OCI-LY7 (cell line): ENCODE data around the gene CCDC178. TPM values are rescaled to one million over a fixed set of nuclear protein-coding genes. Genes with fewer than 3 reads are reported as not detected.
A peak's percentile ranks its signal among the peaks of the same experiment; 100 is the strongest.

Experiments used
- BruUV-seq: library from RNA; stranded (reverse); fragments of 400-500 nt; replicated peaks from 2 replicates; lab custom pipeline; 2021; lab: Mats Ljungman, UMichigan
- CTCF ChIA-PET: fragments of 300-600 bp; sonication (Branson Sonifier 250); formaldehyde crosslinking; loops from one replicate; lab custom pipeline; 2022; ENCODE audit warnings: antibody characterized with exemption; ENCODE audit not compliant: unreplicated experiment; lab: Charles Lee
- POLR2A ChIA-PET: fragments of 300-600 bp; sonication (Branson Sonifier 250); formaldehyde crosslinking; loops from one replicate; lab custom pipeline; 2022; ENCODE audit warnings: antibody characterized with exemption; lab: Charles Lee
- DNase-seq: peaks from one replicate; pipeline ENCODE4 v3.0.0-alpha.2; 2015; ENCODE audit warnings: low spot score
- H2AFZ ChIP-seq: fragments of 200-600 bp; sonication (generic), shearing (Covaris generic); 2 replicates; pipeline ENCODE4 v1.6.1; 2014; ENCODE audit warnings: mild to moderate bottlenecking, antibody characterized with exemption, low read length, moderate library complexity
- H3K27ac ChIP-seq: fragments of 200-600 bp; sonication (generic); 2 replicates; pipeline ENCODE4 v1.5.1; 2014; ENCODE audit warnings: mixed run types, low read depth, mild to moderate bottlenecking, moderate library complexity, low read length, inconsistent platforms; ENCODE audit not compliant: poor library complexity, severe bottlenecking
- H3K36me3 ChIP-seq: fragments of 200-600 bp; sonication (generic); 2 replicates; pipeline ENCODE4 v1.6.1; 2014; ENCODE audit warnings: mild to moderate bottlenecking, antibody characterized with exemption, low read length, moderate library complexity, mixed read lengths; ENCODE audit not compliant: insufficient read depth
- H3K4me1 ChIP-seq: fragments of 200-600 bp; sonication (generic); 2 replicates; pipeline ENCODE4 v1.5.1; 2014; ENCODE audit warnings: mild to moderate bottlenecking, low read length; ENCODE audit not compliant: insufficient read depth, poor library complexity, severe bottlenecking
- H3K4me2 ChIP-seq: fragments of 200-600 bp; sonication (generic); 2 replicates; pipeline ENCODE4 v1.6.1; 2014; ENCODE audit warnings: mild to moderate bottlenecking, low read length
- H3K4me3 ChIP-seq: fragments of 200-600 bp; sonication (generic); 2 replicates; pipeline ENCODE4 v1.5.1; 2014; ENCODE audit warnings: mild to moderate bottlenecking, low read depth, low read length; ENCODE audit not compliant: poor library complexity, severe bottlenecking
- H3K79me2 ChIP-seq: fragments of 200-600 bp; sonication (generic); 2 replicates; pipeline ENCODE4 v1.6.1; 2016; ENCODE audit warnings: low read depth, mild to moderate bottlenecking, low read length, moderate library complexity, mixed read lengths; ENCODE audit not compliant: insufficient read depth
- H3K9me2 ChIP-seq: fragments of 200-600 bp; sonication (generic); 2 replicates; pipeline ENCODE4 v1.6.1; 2016; ENCODE audit warnings: mild to moderate bottlenecking, low read length, mixed read lengths; ENCODE audit not compliant: insufficient read depth
- H3K9me3 ChIP-seq: fragments of 200-600 bp; sonication (generic); 2 replicates; pipeline ENCODE4 v1.6.1; 2014; ENCODE audit warnings: mild to moderate bottlenecking, mixed run types, low read length, mixed read lengths
- H4K20me1 ChIP-seq: fragments of 200-600 bp; sonication (generic); 2 replicates; pipeline ENCODE4 v1.6.1; 2014; ENCODE audit warnings: mild to moderate bottlenecking, antibody characterized with exemption, low read length, moderate library complexity, mixed read lengths; ENCODE audit not compliant: insufficient read depth
- CTCF ChIP-seq: fragments of 200-600 bp; sonication (generic); conservative IDR thresholded peaks from 2 replicates; pipeline ENCODE4 v1.5.1; 2014; ENCODE audit warnings: mild to moderate bottlenecking, antibody characterized with exemption, low read length, moderate library complexity, mixed read lengths
- EZH2phosphoT487 ChIP-seq: fragments of 200-600 bp; sonication (generic); IDR thresholded peaks from 2 replicates; pipeline ENCODE4 v1.6.1; 2018; ENCODE audit warnings: low read depth, borderline replicate concordance, mild to moderate bottlenecking, mixed run types, antibody characterized with exemption, low read length, moderate library complexity, mixed read lengths
- intact Hi-C: fragments of 100-400 bp; cut with micrococcal nuclease; formaldehyde crosslinking; loops from one replicate; pipeline ENCODE4 v1.10.0; 2022; ENCODE audit not compliant: unreplicated experiment
- total RNA-seq, 2 experiments: library from RNA; depleted of rRNA in 1 of 2; stranded (reverse); fragments of >200 nt in 1 of 2; shearing (Covaris generic) in 1 of 2; gene quantifications; 2 replicates each; pipeline ENCODE4 v1.2.3, GENCODE V29; 2014 to 2022

Gene CCDC178
- total RNA-seq, 2 experiments from 2014 or later, result not detected

GRCh38 chr18:32891130-32891529, 549.4 kb downstream of the CCDC178 start:
- POLR2A ChIA-PET, result no interaction called here
- no peak overlapping the region for H3K27ac ChIP-seq
- TF ChIP-seq EZH2phosphoT487, result no peak
- TF ChIP-seq CTCF, result no peak

GRCh38 chr18:32889615-32890593, 550.6 kb downstream of the CCDC178 start:
- H3K9me3 ChIP-seq, result no peaks in the 10 kb centered on the region

More at GRCh38 chr18:32891130-32891529, 549.4 kb downstream of the CCDC178 start:
- intact Hi-C loops, result no loop called here
- Histone ChIP-seq H3K79me2 (no peaks in the 10 kb centered on the region), H3K4me1 (peaks cover 7% of the 10 kb centered on the region), H3K4me2 (no peak overlapping the region), H4K20me1 (no peaks in the 10 kb centered on the region), H2AFZ (no peak overlapping the region), H3K9me3 (no peaks in the 10 kb centered on the region), H3K4me3 (no peak overlapping the region), H3K36me3 (no peaks in the 10 kb centered on the region), H3K9me2 (no peaks in the 10 kb centered on the region)
- BruUV-seq, result no TSS peak
- peak; percentile 12 for DNase-seq
- CTCF ChIA-PET, result no interaction called here

More at GRCh38 chr18:32889615-32890593, 550.6 kb downstream of the CCDC178 start:
- ChIA-PET CTCF (no interaction called here), POLR2A (interaction anchor here (0.7 kb wide), 1 partner anchor 41 kb away, joined by 3 read pairs; no protein-coding TSS in a partner anchor)
- intact Hi-C loops, result no loop called here
- Histone ChIP-seq H3K79me2 (no peaks in the 10 kb centered on the region), H4K20me1 (no peaks in the 10 kb centered on the region), H2AFZ (no peak overlapping the region), H3K4me3 (no peak overlapping the region), H3K4me1 (peaks cover 7% of the 10 kb centered on the region), H3K9me2 (no peaks in the 10 kb centered on the region), H3K27ac (no peak overlapping the region), H3K4me2 (no peak overlapping the region), H3K36me3 (no peaks in the 10 kb centered on the region)
- TF ChIP-seq EZH2phosphoT487 (no peak), CTCF (no peak)
- DNase-seq, result no peak
- BruUV-seq, result no TSS peak
